T-helper 17 cell (primary cell): ENCODE data around the gene NFIB. TPM values are rescaled to one million over a fixed set of nuclear protein-coding genes. Genes with fewer than 3 reads are reported as not detected.

Source experiments
- ATAC-seq: fragments of 150-1000 bp; cut with Tn5 transposase; 2 replicates; pipeline ENCODE4 v1.10.0; 2021; ENCODE audit warnings: mild to moderate bottlenecking, moderate library complexity
- DNase-seq, 3 donors: peaks; one replicate each; pipeline versions ENCODE4 v3.0.0 to v3.0.0-alpha.2; 2020 to 2021
- H3K9me3 ChIP-seq: one replicate; pipeline ENCODE4 v1.7.0; 2013; ENCODE audit warnings: low read length, mild to moderate bottlenecking; ENCODE audit not compliant: control insufficient read depth, poor library complexity, severe bottlenecking
- H3K27ac Mint-ChIP-seq: one replicate; pipeline ENCODE4 v1.8.0; 2022; ENCODE audit warnings: mild to moderate bottlenecking, moderate library complexity, mixed read lengths
- H3K27me3 Mint-ChIP-seq: one replicate; pipeline ENCODE4 v1.8.0; 2022; ENCODE audit warnings: mixed read lengths
- H3K36me3 Mint-ChIP-seq: one replicate; pipeline ENCODE4 v1.8.0; 2022; ENCODE audit warnings: low read depth, mixed read lengths
- H3K4me1 Mint-ChIP-seq: one replicate; pipeline ENCODE4 v1.8.0; 2022; ENCODE audit warnings: mild to moderate bottlenecking, mixed read lengths
- H3K4me3 Mint-ChIP-seq: one replicate; pipeline ENCODE4 v1.8.0; 2022; ENCODE audit warnings: mild to moderate bottlenecking, moderate library complexity, mixed read lengths
- total RNA-seq, 4 donors: library from RNA in 2 of 4; stranded (reverse) in 2 of 4; gene quantifications; one replicate each; pipeline ENCODE4 v1.2.3 and lab custom pipeline; 2022 to 2026

The NFIB gene
- total RNA-seq, 2 donors from 2014 or later: 0.12 to 0.76 TPM

- no peak for ATAC-seq
- no peaks in the 10 kb centered on the region for H3K9me3 ChIP-seq
- H3K4me1 Mint-ChIP-seq: peaks cover 18% of the 10 kb centered on the region
- H3K4me3 Mint-ChIP-seq: no peak overlapping the region
- no peak overlapping the region for H3K27ac Mint-ChIP-seq
- no peaks in the 10 kb centered on the region for H3K36me3 Mint-ChIP-seq
- peaks cover 64% of the 10 kb centered on the region for H3K27me3 Mint-ChIP-seq
- DNase-seq: no peak
These were observed 35.2 kb upstream of the NFIB start for GRCh38 chr9:14349146-14349446.

- no peak for DNase-seq
- H3K27me3 Mint-ChIP-seq: peaks cover 61% of the 10 kb centered on the region
- ATAC-seq: no peak
- H3K4me3 Mint-ChIP-seq: no peak overlapping the region
- H3K27ac Mint-ChIP-seq: no peak overlapping the region
- H3K36me3 Mint-ChIP-seq: no peaks in the 10 kb centered on the region
- H3K4me1 Mint-ChIP-seq: peaks cover 18% of the 10 kb centered on the region
- no peaks in the 10 kb centered on the region for H3K9me3 ChIP-seq
These were observed 34.6 kb upstream of the NFIB start for GRCh38 chr9:14348373-14349145.

GRCh38 chr9:14348123-14348372 lies 34.1 kb upstream of the NFIB start:
- H3K4me1 Mint-ChIP-seq: peaks cover 15% of the 10 kb centered on the region
- H3K27ac Mint-ChIP-seq: no peak overlapping the region
- DNase-seq: no peak
- H3K9me3 ChIP-seq: no peaks in the 10 kb centered on the region
- no peak for ATAC-seq
- H3K36me3 Mint-ChIP-seq: no peaks in the 10 kb centered on the region
- no peak overlapping the region for H3K4me3 Mint-ChIP-seq
- H3K27me3 Mint-ChIP-seq: peaks cover 56% of the 10 kb centered on the region

GRCh38 chr9:14347406-14348122 lies 33.6 kb upstream of the NFIB start:
- Mint-ChIP-seq H3K27ac (no peak overlapping the region), H3K36me3 (no peaks in the 10 kb centered on the region), H3K4me1 (peaks cover 11% of the 10 kb centered on the region), H3K27me3 (peaks cover 51% of the 10 kb centered on the region), H3K4me3 (peak overlapping the region; percentile 21)
- no peak for DNase-seq
- no peak for ATAC-seq
- H3K9me3 ChIP-seq: no peaks in the 10 kb centered on the region

- H3K9me3 ChIP-seq: no peaks in the 10 kb centered on the region
- Mint-ChIP-seq H3K4me3 (no peak overlapping the region), H3K27me3 (peaks cover 48% of the 10 kb centered on the region), H3K4me1 (peaks cover 11% of the 10 kb centered on the region), H3K36me3 (no peaks in the 10 kb centered on the region), H3K27ac (no peak overlapping the region)
- no peak for DNase-seq
- ATAC-seq: no peak
These were observed 33.0 kb upstream of the NFIB start for GRCh38 chr9:14346811-14347405.

- Mint-ChIP-seq H3K4me3 (no peak overlapping the region), H3K27ac (no peak overlapping the region), H3K36me3 (no peaks in the 10 kb centered on the region), H3K27me3 (peaks cover 43% of the 10 kb centered on the region), H3K4me1 (peaks cover 9% of the 10 kb centered on the region)
- ATAC-seq (no peak), DNase-seq (no peak)
- no peaks in the 10 kb centered on the region for H3K9me3 ChIP-seq
These were observed 32.4 kb upstream of the NFIB start for GRCh38 chr9:14346231-14346791.

GRCh38 chr9:14345354-14346230 lies 31.7 kb upstream of the NFIB start:
- Mint-ChIP-seq H3K4me1 (peaks cover 9% of the 10 kb centered on the region), H3K36me3 (no peaks in the 10 kb centered on the region), H3K27ac (no peak overlapping the region), H3K27me3 (peaks cover 35% of the 10 kb centered on the region), H3K4me3 (peak overlapping the region; percentile 45)
- DNase-seq (no peak), ATAC-seq (no peak)
- H3K9me3 ChIP-seq: no peaks in the 10 kb centered on the region

GRCh38 chr9:14344941-14345353 lies 31.0 kb upstream of the NFIB start:
- H3K9me3 ChIP-seq: no peaks in the 10 kb centered on the region
- H3K4me1 Mint-ChIP-seq: peaks cover 7% of the 10 kb centered on the region
- no peak overlapping the region for H3K4me3 Mint-ChIP-seq
- H3K27ac Mint-ChIP-seq: no peak overlapping the region
- H3K36me3 Mint-ChIP-seq: no peaks in the 10 kb centered on the region
- DNase-seq (no peak), ATAC-seq (no peak)
- H3K27me3 Mint-ChIP-seq: peaks cover 33% of the 10 kb centered on the region

GRCh38 chr9:14344053-14344524 lies 30.1 kb upstream of the NFIB start:
- H3K9me3 ChIP-seq: no peaks in the 10 kb centered on the region
- no peak for ATAC-seq
- Mint-ChIP-seq H3K27me3 (peaks cover 32% of the 10 kb centered on the region), H3K36me3 (no peaks in the 10 kb centered on the region), H3K27ac (no peak overlapping the region), H3K4me3 (no peak overlapping the region), H3K4me1 (peaks cover 6% of the 10 kb centered on the region)
- no peak for DNase-seq

- peaks cover 26% of the 10 kb centered on the region for H3K27me3 Mint-ChIP-seq
- ATAC-seq (no peak), DNase-seq (no peak)
- no peaks in the 10 kb centered on the region for H3K9me3 ChIP-seq
- H3K4me3 Mint-ChIP-seq: no peak overlapping the region
- peaks cover 3% of the 10 kb centered on the region for H3K4me1 Mint-ChIP-seq
- H3K27ac Mint-ChIP-seq: no peak overlapping the region
- H3K36me3 Mint-ChIP-seq: no peaks in the 10 kb centered on the region
These were observed 29.5 kb upstream of the NFIB start for GRCh38 chr9:14343261-14344031.

- H3K9me3 ChIP-seq: no peaks in the 10 kb centered on the region
- peaks cover 3% of the 10 kb centered on the region for H3K4me1 Mint-ChIP-seq
- peaks cover 23% of the 10 kb centered on the region for H3K27me3 Mint-ChIP-seq
- DNase-seq (no peak), ATAC-seq (no peak)
- no peak overlapping the region for H3K27ac Mint-ChIP-seq
- no peak overlapping the region for H3K4me3 Mint-ChIP-seq
- H3K36me3 Mint-ChIP-seq: no peaks in the 10 kb centered on the region
These were observed 28.8 kb upstream of the NFIB start for GRCh38 chr9:14342736-14343135.

- Mint-ChIP-seq H3K27ac (no peak overlapping the region), H3K27me3 (peaks cover 28% of the 10 kb centered on the region), H3K4me3 (no peak overlapping the region), H3K36me3 (no peaks in the 10 kb centered on the region), H3K4me1 (peaks cover under 1% of the 10 kb centered on the region)
- DNase-seq (no peak), ATAC-seq (no peak)
- no peaks in the 10 kb centered on the region for H3K9me3 ChIP-seq
These were observed 27.6 kb upstream of the NFIB start for GRCh38 chr9:14341437-14342122.
